GM21528 (cell line): ENCODE data around the gene TNIK.

Experiments used
- ATAC-seq: cut with Tn5 transposase; IDR thresholded peaks from one replicate; pipeline ENCODE4 v1.9.1; 2021; ENCODE audit warnings: mild to moderate bottlenecking, moderate library complexity; ENCODE audit not compliant: unreplicated experiment, low FRiP score

The TNIK gene

DNA sequence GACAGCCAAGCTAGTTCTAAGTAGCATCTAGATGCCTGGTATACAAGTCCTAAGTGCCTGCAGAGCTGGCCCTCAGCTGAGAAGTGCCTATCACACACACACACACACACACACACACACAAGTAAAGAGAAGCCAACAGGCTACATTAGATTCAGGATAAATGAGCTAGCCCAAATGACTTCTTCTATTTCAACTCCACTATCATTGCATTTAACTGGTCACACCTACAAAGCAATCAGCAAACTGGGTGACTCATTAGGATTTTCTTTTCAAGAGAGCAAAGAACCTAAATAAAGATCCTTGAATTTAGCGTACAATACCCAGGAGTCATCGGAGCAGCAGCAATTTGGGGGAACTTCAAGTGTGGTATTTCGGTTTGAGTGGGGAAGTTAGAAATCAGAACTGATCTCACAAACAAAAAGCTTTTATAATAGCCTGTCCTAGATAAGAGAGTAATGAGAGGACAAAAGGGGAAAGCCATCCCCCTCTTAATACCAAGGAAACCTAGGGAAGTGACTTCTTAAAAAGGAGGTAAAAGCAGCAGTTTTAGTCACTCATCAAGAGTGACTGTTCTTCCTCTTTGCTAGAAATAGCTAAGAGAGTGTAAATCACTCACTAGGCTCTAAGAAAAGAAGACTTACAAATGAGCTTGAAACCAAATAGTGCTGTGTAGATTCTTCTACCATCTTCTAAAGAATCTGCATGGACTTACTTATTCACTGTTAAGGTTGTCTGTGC lies 112.7 kb downstream of the TNIK start:
- peak; percentile 79 for ATAC-seq

GRCh38 chr3:171346582-171347300 lies 113.5 kb downstream of the TNIK start:
- ATAC-seq = no peak

GRCh38 chr3:171346019-171346418 lies 114.2 kb downstream of the TNIK start:
- no peak for ATAC-seq

- ATAC-seq = no peak
Observed at GRCh38 chr3:171345107-171345843, 114.9 kb downstream of the TNIK start.

DNA sequence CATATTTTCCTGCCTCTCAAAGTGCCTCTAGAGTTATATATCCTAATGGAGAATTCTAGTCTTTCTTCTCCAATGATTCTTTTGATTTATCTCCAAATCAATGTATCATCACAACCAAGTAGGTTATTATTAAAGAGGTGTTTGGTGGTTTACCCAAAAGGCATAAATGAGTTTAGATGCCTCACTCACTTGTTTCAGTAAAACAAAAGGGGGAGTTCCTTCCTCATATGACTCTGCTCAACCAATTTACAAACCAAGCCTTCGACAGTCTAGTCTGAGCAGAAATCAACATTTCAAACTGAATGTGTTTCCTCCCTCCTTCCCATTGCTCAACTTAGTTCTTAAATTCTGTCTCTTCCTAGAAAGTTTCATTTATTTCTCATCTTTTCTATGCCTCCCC lies 116.5 kb downstream of the TNIK start:
- ATAC-seq = no peak

DNA sequence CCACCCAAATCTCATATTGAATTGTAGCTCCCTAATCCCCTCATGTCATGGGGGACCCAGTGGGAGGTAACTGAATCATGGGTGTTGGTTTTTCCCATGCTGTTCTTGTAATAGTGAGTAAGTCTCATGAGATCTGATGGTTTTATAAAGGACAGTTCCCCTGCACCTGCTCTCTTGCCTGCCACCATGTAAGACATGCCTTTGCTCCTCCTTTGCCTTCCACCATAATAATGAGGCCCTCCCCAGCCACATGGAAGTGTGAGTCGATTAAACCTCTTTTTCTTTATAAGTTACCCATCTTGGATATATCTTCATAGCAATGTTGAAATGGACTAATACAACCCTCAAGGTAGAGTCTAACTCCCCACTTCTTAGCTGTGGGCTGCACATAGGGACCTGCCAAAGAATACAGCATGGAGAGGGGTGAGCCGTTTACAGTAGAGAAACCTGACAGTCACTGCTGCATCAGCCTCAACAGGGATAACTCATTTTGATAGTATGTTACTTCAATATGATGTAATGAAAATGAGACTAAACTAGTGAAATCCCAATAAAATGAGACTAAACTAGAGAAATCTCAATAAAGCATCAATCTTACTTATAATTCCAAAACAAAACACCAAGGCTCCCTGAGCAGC lies 117.3 kb downstream of the TNIK start:
- no peak for ATAC-seq

GRCh38 chr3:171342200-171342599 lies 118.0 kb downstream of the TNIK start:
- ATAC-seq = no peak

DNA sequence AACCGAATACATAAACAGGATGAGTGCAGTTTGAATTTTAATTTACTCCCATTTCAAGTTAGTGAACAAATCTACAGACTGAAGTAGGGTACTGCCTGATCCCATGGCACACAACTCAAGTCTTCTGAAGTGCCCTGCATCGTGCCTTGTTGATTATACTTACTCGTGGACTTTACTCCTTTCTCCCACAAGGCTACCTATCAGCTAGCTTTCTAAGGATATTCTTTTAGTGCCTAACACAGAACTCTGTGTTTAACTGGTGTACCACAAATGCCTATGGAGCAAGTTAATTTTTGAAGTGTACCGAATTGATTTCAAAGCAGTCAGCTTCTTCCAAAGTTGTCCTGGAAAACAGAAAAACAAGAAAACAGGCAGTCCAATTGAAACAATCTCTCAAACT lies 119.8 kb downstream of the TNIK start:
- ATAC-seq = no peak

DNA sequence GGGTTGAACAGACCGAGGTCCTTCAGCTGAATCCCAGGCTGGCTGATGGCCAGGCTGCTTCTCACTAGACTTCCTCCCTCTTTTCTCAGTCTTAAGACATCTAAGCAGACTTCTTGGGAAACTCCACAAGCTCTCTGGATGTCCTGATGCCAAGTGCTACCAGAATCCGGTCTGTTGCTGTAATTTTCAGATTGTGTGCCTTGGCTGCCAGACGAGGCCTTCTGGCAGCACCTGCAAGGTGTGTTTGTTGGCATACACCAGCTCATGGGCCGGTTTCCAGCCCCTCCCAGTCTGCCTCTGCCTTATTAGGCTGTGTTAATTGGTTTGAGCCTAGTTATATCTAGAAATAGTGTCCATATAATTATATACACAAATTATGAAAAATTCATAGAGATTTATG lies 120.6 kb downstream of the TNIK start:
- no peak for ATAC-seq

- ATAC-seq = no peak
Observed at GRCh38 chr3:171336406-171336805, 123.8 kb downstream of the TNIK start.

DNA sequence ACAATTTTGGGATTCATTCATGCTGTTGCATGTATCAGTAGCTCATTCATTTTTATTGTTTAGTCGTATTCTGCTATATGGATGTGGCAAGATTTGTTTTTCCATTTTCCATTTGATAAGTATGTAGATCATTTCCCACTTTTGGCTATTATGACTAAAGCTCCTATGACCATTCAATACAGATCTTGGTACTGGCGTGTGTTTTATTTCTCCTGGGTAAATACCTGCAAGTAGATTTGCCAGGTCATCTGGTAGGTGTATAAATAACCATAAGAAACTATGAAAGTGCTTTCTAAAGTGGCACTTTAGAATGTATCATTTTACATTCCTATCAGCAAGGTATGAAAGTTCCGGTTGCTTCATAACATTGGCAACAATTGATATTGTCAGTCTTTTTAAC lies 124.6 kb downstream of the TNIK start:
- no peak for ATAC-seq

- no peak for ATAC-seq
Observed at GRCh38 chr3:171334465-171334811, 125.8 kb downstream of the TNIK start.

DNA sequence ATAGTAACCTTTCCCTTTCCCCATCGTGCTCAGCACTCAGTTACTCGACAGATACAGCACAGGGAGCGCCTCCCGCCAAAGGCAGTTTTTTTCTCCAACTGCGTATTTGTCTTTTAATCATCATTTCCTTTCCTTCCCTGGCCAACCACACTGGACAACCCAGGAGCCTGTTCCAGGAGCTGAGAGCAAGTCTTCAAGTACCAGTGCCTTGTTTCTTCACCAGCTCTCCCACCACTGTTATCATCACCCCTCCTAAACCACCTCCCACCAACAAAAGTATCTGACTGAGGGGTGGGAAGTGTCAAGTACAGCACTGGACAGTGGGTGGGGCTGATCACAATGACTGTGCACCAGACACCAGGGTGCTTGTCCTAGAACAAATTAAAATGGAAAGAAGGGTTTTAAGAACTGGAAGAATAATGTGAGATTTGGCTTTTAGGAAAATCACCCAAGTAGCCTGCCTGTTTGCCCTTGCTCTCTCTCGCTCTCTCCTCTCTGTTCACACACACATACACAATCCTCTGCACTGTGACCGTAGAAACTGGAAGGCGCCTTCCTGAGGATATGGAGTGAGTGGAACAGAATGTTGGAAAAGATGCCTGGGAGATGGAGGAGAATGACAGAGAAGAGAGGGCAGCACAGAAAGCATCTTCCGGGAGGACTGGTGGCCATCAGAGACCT lies 126.3 kb downstream of the TNIK start:
- ATAC-seq = no peak

- ATAC-seq = no peak
Observed at GRCh38 chr3:171330938-171331337, 129.3 kb downstream of the TNIK start.

GRCh38 chr3:171329746-171330145 lies 130.5 kb downstream of the TNIK start:
- ATAC-seq = no peak

GRCh38 chr3:171328419-171329082 lies 131.7 kb downstream of the TNIK start:
- no peak for ATAC-seq

- no peak for ATAC-seq
Observed at GRCh38 chr3:171327441-171328174, 132.6 kb downstream of the TNIK start.

- ATAC-seq = no peak
Observed at GRCh38 chr3:171326717-171327440, 133.3 kb downstream of the TNIK start.
